Ovary (tissue), 3 donors: ENCODE measurements around the gene MRPS17.

Experiments
- EP300 ChIP-seq: sonication (generic); formaldehyde crosslinking; IDR thresholded peaks from one replicate; pipeline ENCODE4 v1.6.1; 2017; ENCODE audit warnings: antibody characterized with exemption
- TF ChIP-seq, protein P1 (sequence below), 3 donors: fragments of 450-650 bp in 2 of 3; fragments of 200-600 bp in 1 of 3; IDR thresholded peaks; one replicate each; pipeline versions ENCODE4 v1.5.1 to v1.8.0; 2016 to 2022; ENCODE audit warnings: antibody characterized with exemption in 3 of 3, mild to moderate bottlenecking in 1 of 3
- donor health status: DM: no; HTN: no; CAD: no.

DNA sequence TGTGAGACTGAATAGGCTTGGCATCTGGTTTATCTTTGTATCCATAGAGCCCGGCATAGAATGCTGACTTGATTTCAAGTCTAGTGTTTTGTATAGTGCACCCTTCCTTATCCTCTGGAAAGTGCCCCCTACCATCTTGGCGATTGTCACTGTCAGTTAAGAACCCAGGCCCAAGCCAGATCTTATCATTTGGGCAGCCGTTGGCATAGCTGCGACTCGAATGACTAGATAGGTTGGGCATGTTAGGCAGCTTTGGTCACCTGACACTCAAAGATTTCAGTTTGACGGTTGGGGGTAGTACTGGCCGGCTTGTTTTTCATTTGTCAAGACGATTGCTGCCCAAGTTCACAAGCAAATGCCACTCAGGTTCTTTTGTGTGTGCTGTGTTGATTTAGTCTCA is 19.3 kb downstream of the MRPS17 start:
- TF ChIP-seq, protein P1, sequence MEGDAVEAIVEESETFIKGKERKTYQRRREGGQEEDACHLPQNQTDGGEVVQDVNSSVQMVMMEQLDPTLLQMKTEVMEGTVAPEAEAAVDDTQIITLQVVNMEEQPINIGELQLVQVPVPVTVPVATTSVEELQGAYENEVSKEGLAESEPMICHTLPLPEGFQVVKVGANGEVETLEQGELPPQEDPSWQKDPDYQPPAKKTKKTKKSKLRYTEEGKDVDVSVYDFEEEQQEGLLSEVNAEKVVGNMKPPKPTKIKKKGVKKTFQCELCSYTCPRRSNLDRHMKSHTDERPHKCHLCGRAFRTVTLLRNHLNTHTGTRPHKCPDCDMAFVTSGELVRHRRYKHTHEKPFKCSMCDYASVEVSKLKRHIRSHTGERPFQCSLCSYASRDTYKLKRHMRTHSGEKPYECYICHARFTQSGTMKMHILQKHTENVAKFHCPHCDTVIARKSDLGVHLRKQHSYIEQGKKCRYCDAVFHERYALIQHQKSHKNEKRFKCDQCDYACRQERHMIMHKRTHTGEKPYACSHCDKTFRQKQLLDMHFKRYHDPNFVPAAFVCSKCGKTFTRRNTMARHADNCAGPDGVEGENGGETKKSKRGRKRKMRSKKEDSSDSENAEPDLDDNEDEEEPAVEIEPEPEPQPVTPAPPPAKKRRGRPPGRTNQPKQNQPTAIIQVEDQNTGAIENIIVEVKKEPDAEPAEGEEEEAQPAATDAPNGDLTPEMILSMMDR (IDR thresholded peaks at IDR 0.05) = no peak
- no peak for TF ChIP-seq EP300
